HG02943 (cell line): ENCODE data around the gene COP1.

Experiments used
- ATAC-seq: cut with Tn5 transposase; IDR thresholded peaks from one replicate; pipeline ENCODE4 v1.9.1; 2021; ENCODE audit warnings: mild to moderate bottlenecking, low read depth, moderate library complexity; ENCODE audit not compliant: unreplicated experiment

COP1 gene

DNA sequence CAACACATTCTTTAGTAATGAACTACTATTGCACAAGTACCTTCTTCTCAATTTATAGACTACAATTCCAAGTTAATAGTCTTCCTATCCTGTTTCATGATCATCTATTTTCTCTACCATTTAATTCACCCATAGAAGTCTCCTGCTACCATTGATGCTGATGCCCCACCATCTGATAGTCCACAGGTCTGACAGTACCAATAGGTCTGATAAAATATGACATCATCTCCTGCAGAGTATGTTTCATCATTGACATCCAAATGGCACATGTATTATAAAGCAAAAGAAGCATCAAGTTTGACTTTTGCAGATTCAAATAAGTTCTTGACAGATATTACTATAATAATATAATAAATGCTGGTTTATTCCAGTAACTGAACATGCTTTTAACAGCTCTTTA lies 5.5 kb downstream of the COP1 start:
- ATAC-seq, result no peak

DNA sequence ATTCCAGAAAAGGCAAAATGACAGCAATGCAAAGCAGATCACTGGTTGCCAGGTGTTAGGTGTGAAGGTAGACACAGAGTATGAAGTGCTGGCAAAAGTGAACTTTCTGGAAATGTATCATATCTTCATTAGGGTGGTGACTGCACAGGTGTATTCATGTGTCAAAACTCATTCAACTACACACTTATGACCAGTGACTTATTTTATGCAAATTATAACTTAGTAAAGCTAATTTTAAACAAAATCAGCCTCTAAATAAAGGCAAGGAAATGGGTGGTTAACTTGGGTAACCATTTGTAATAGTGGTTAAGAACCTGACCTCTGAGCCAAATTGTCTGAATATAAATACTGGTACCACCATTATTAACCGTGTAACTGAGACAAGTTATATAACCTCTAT lies 7.4 kb downstream of the COP1 start:
- no peak for ATAC-seq

DNA sequence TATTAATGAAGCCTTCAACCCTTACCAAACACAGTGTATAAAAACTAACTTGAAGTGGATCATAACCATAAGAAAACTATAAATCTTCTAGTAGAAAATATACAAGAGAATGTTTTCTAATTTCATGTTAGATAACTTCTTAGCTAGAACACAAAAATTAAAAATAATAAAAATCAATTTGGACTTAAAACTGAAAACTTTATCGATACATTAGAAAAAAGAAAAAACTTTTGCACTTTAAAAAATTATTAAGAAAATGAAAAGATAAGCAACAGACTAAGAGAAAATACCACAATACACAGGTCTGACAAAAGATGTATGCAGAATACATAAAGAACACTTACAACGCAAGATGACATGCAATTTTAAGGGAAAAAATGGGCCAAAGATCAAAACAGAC lies 8.7 kb downstream of the COP1 start:
- ATAC-seq, result no peak

DNA sequence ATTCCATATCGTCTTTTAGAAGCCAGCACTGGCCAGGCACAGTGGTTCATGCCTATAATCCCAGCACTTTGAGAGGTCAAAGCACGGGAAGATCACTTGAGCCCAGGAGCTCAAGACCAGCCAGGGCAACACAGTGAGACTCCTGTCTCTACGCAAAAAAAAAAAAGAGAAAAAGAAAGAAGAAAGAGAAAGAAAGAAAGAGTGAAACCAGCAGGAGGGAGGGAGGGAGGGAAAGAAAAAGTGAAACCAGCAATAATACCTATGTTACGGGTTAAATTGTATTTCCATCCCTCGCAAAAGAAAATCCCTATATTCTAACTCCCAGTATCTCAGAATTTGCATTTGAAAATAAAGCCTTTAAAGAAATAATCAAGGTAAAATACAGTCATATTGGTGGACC lies 10.4 kb downstream of the COP1 start:
- no peak for ATAC-seq

DNA sequence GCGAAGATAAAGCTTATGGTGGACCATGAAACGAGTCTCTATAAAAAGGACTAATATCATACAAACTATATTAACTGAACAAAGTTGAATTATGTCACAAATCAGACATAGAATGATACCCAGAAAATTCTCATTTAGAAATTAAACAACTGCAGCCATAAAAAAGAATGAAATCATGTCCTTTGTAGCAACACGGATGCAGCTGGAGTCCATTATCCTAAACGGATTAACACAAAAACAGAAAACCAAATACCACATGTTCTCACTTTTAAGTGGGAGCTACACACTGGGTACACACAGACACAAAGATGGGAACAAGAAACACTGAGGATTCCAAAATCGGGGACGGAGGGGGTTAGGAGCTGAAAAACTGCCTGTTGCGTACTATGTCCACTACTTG lies 11.5 kb downstream of the COP1 start:
- no peak for ATAC-seq

DNA sequence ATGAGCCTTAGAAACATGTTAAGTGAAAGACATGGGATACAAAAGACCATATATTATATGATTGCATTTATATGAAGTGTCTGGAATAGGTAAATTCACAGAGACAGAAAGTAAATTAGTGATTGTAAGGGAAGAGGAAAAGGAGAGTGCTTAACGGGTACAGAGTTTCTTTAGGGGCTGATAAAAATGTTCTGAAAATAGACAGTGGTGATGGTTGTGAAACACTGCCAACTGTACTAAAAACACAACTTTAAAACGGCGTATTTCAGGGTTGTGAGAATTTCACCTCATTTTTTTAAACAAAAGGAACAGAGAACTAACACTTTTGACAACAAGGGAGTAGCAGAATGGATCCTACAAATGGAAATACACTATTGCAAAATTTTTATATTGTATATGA lies 13.4 kb downstream of the COP1 start:
- no peak for ATAC-seq

DNA sequence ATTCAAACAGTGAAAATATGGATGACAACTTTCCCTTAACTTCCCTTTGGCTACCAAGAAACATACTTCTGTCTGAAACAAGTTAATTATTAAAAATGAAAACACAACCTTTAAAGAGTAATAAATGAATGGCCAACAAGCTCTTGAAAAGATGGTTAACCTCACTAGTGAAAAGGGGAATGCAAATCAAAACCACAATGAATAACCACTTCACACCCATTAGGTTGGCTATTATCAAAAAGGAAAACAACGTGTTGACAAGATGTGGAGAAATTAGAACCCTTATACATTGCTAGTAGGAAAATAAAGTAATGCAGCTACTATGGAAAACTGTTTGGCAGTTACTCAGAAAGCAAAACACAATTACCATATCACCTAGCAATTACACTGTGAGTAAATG lies 14.1 kb downstream of the COP1 start:
- no peak for ATAC-seq

DNA sequence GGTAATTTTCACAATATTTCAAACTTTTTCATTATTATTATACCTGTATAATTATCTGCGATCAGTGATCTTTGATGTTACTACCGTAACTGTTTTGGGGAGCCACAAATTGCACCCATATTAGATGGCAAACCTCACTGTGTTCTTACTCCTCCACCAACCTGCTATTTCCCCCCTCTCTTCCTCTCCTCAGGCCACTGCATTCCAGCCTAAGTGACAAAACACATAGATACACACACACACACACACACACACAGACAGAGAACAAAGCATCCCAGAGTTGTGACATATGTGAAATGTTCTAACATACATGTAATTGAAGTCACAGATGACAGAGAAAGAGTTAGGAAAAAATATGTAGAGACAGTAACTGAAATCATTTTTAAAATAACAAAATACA lies 18.5 kb downstream of the COP1 start:
- ATAC-seq, result no peak

DNA sequence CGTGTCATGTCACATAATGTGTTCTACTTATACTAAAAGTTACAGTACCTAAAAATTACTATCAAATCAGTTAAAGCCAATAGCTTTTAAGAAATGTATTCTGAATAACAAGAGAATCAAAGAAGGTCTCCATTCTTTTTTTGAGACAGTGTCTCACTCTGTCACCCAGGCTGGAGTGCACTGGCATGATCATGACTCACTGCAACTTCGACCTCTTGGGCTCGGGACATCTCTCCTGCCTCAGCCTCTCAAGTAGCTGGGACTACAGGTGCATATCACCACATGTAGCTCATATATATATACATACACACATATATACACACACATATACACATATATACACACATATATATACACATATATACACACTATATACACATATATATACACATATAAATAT lies 20.1 kb downstream of the COP1 start:
- no peak for ATAC-seq

DNA sequence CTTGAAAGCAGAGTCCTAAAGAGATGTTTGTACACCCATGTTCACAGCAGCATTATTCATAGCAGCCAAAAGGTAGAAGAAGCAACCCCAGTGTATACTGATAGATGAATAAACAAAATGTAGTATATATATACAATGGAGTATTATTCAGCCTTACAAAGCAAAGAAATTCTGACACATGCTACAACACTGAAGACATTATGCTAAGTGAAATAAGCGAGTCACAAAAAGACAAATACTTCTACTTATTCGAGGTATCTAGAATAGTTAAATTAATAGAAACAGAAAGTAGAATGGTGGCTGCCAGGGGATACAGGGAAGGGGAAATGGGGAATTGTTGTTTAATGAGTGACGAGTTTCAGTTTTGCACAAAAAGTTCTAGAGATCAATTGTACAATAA lies 23.5 kb downstream of the COP1 start:
- no peak for ATAC-seq

DNA sequence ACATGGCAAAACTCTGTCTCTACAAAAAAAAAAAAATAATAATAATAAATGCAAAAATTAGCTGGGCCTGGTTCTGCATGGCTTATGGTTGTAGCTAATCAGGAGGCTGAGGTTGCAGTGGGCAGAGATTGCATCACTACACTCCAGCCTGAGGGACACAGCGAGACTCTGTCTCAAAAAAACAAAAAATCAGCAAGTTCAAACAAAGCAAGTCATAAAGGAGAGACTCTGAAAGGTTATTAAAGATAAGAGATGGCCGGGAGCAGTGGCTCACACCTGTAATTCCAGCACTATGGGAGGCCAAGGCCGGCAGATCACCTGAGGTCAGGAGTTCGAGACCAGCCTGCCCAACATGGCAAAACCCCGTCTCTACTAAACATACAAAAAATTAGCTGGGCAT lies 28.8 kb downstream of the COP1 start:
- ATAC-seq, result no peak

DNA sequence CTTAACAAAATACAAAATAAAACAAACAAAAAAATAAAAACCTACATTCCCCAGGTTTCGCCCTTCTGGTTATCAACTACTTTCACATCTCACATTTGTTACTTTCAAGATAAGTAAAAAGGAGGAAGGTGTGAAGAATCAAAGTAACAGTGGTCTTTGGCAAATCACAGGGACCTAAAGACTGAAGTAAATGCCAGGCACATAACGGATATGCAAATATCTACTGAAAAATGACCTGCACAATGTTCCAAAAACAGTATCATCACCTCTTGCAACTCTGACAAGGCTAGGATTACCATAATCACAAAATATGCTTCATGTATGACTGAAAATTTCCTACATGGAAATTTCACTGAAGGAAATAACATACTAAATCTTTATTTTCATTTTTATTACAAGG lies 29.3 kb downstream of the COP1 start:
- ATAC-seq, result peak; percentile 75

DNA sequence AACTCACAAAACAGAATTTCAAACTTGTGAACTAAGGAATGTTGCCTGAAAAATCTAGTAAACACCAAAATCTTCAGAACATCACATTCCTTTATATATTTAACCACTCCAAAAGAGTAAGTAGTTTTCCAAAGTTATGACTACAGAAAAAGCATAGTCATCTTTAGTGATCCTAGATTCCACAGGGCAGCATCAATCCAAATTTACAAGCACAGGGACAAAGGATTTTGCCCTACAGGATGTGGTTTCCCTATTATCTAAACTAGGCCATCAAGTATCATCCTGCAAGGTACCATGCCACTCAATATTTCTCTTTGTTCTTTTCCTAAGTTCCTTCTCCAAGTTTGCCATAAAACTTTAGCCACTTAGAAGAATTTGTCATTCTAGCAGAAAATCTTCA lies 33.0 kb downstream of the COP1 start:
- ATAC-seq, result no peak

DNA sequence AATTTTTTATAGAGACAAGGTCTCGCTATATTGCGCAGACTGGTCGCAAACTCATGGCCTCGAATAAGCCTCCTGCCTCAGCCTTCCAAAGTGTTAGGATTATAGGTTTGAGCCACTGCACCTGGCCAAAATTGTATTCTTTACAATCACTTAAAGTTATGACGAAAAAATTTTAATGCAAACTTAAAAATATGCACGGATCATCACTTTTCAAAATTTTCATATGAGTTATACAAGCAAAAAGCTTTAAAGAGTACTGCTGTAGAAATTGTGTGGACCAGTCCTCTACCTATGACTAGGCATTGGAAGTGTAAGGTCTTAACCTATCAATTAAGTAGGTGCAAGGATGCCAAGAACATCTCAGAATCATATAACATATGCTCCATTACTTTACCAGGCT lies 34.9 kb downstream of the COP1 start:
- ATAC-seq, result no peak

DNA sequence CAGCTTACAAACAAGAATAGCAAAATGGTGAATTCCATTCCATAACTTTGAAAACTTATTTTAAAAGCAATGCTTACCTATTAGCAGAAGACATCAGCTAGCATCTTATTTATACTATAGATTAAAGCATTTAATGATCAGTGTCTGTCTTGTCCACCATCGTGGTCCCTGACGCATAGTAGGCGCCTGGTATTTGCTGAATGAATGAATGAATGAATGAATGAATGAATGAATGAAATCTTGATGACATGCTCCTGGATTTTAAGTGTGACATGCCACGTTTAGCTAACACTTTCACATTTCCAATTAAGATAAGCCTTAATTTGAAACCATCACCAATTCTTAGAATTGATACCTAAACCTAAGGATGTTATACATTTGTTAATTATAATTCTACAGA lies 39.9 kb downstream of the COP1 start:
- no peak for ATAC-seq

DNA sequence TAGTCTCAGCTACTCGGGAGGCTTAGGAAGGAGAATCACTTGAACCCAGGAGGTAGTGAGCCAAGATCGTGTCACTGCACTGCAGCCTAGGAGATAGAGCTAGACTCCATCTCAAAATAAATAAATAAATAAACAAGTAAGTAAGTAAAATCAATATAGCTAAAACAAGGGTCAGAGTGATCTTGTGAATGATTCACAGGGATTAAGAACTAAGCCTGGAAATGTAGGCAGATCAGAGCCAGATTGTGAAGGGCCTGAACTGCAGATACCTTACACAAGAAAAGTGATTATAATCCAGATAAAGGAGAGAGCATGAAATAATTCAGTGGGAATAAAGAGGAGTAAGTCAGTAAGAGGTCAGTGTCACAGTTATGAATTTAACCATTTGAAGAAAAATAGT lies 41.5 kb downstream of the COP1 start:
- ATAC-seq, result no peak

DNA sequence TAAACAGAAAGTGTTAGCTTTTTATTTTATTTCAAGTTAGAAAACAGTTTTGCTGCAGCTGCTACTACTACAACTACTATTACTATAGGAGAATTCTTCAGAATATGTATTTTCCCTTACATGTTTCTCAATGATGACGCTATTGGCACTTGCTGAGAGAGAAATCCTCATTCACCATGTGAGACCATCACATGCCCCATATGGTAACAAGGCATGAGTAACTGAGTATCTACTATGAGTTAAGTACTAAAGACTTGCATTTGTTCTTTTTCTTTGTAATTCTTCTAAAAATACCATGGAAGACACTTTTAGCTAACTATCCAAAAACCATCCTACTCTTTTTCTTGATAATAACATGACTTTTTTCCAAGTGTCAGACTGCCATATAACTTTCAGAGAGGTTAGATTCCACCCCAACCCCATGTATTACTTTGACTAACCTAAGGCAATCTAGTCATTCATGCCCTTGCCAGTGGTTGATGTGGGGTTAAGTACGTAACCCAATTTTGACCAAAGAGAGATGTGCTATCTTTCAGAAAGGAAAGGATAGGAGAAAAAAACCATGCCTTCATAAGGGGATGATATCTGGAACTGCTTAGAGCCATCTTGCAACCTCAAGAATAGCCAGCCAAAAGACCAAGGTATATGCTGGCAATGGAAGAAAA lies 42.9 kb downstream of the COP1 start:
- ATAC-seq, result no peak

DNA sequence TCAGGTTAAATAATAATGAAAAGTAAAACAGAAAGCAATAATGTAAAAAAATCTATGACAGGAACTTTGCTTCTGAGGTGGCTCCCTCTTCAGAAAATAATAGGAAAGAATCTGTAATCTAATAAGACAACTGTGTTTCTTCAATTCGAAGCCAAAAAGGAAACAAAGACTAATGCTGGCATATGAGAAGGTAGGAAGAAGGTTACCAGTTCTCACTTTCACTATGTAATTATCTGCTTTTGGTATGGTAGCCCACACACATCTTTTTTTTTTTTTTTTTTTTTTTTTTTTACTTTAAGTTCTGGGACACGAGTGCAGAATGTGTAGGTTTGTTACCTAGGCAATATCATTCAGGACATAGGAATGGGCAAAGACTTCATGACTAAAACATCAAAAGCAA lies 47.1 kb downstream of the COP1 start:
- ATAC-seq, result no peak

DNA sequence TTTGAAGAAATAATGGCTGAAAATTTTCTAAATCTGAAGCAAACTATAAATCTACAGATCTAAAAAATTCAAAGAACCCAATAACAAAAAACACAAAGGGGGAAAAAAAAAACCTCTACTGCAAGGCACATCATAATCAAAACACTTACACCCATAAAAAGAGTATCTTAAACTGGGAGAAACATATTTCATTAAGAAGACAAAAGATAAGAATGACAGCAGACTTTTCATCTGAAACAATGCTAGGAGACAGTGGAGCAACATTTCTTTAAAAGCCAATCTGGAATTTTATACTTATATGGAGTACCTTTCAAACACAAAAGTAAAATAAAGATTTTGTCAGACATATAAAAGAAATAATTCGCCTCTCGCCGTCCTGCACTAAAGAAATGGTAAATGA lies 49.1 kb downstream of the COP1 start:
- no peak for ATAC-seq

DNA sequence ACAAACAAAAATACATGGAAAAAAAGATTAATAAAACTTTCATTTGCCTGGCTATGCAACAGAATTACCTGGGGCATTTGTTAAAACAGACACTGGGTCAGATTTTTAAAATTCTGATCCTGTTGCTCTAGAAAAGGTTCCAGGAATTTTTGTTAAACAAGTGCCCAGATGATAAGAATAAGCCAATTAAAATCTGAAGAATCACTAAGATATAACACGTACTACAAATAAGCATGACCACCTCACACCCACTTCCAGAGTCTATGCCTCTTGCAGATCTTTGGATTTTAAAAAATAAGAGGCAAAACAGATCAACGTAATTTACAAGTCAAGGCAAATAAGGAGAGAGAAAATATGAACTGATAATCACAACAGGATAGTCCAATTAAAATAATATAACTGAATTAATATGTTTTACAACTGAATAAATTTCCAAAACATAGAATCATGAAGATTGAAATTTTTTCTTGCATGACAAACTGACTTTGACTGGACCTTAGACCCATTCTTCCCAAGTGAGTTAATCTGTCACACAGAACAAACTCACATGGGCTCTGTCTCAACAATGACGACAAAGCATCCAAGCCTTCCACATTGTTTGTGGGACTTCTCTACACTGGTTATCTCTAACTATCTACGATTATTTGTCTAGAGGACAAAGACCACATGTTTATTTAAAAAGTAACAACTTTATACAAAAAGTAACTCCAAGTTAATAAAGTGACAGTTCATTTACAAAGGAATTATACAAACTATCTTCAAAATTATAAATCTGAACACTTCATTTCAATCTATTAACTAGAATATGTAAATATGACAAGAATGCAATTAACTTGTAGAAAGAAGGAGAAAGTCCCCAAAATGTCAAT lies 56.9 kb downstream of the COP1 start:
- ATAC-seq, result no peak

DNA sequence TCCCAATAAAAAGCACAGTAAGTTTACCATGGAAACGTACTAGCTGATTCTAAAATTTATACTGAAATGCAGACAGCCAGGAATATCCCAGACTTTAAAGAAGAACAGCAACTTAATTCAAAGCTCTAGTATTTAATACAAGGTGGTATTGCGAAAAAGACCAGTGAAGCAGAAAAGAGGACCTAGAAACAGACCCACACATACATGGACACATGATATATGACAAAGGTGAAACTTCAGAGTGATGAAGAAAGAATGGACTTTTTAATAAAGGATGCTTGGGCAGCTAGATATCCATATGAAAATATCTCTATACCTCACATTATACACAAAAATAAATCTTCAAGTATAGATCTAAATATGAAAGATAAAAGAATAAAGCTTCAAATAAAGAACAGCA lies 62.6 kb downstream of the COP1 start:
- ATAC-seq, result no peak

DNA sequence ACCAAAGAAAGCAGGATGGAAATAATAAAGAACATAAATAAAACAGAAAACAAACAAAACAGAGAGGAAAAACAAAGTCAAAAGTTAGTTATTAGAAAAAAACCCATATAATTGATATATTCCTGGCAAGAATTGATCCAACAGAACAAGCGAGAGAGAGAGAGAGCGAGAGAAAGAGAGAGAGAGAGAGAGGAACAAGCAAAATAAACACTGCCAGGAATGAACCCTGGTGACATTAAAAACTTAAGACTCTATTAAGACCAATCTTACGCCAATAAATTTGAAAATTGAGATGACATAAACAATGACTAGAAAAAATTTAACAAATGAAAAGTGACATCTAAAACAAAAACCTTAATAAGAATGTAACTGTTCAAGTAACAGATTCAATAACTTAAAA lies 64.1 kb downstream of the COP1 start:
- ATAC-seq, result no peak
